Keratinocyte (primary cell): ENCODE measurements around the gene PPP2R5E. TPM values are rescaled to one million over a fixed set of nuclear protein-coding genes. Genes with fewer than 3 reads are reported as not detected.

ENCODE experiments used
- DNase-seq: peaks from one replicate; pipeline ENCODE4 v3.0.0-alpha.2; 2011; ENCODE audit warnings: low read depth, missing footprints, low spot score
- FAIRE-seq: peaks from 2 replicates; lab custom pipeline; 2011; peaks lifted over from hg19 to GRCh38; lab: Jason Lieb, UNC
- H2AFZ ChIP-seq: 2 replicates; pipeline ENCODE4 v1.6.0; 2012; ENCODE audit warnings: low read length, control low read depth, inconsistent platforms; ENCODE audit not compliant: control insufficient read depth
- H3K27ac ChIP-seq: 2 replicates; pipeline ENCODE4 v1.5.1; 2011; ENCODE audit warnings: low read length; ENCODE audit not compliant: control insufficient read depth, insufficient read depth
- H3K27me3 ChIP-seq: 3 replicates; pipeline ENCODE4 v1.6.0; 2011; ENCODE audit warnings: low read length; ENCODE audit not compliant: control insufficient read depth, insufficient read depth; ENCODE audit errors: extremely low read depth
- H3K36me3 ChIP-seq, 2 experiments: 2 replicates in 1 of 2; 3 replicates in 1 of 2; pipeline ENCODE4 v1.5.1; 2011; ENCODE audit warnings: low read length in 2 of 2, mild to moderate bottlenecking in 1 of 2; ENCODE audit not compliant: control insufficient read depth in 2 of 2, insufficient read depth in 2 of 2; ENCODE audit errors: extremely low read depth in 1 of 2
- H3K4me1 ChIP-seq: 3 replicates; pipeline ENCODE4 v1.5.1; 2011; ENCODE audit warnings: low read length; ENCODE audit not compliant: control insufficient read depth, insufficient read depth; ENCODE audit errors: extremely low read depth
- H3K4me2 ChIP-seq: 3 replicates; pipeline ENCODE4 v1.6.0; 2011; ENCODE audit warnings: low read depth, low read length; ENCODE audit not compliant: control insufficient read depth, insufficient read depth; ENCODE audit errors: extremely low read depth
- H3K4me3 ChIP-seq, 3 experiments: fragments of 200-600 bp in 1 of 3; sonication (generic) in 1 of 3; 2 replicates in 2 of 3; 3 replicates in 1 of 3; pipeline ENCODE4 v1.5.1; 2011 to 2016; ENCODE audit warnings: low read length in 3 of 3, mild to moderate bottlenecking in 3 of 3, control low read depth in 2 of 3, inconsistent platforms in 1 of 3, low read depth in 1 of 3, mixed read lengths in 1 of 3, mixed run types in 1 of 3, moderate library complexity in 1 of 3; ENCODE audit not compliant: control insufficient read depth in 2 of 3, insufficient read depth in 2 of 3; ENCODE audit errors: extremely low read depth in 1 of 3
- H3K79me2 ChIP-seq: 2 replicates; pipeline ENCODE4 v1.6.0; 2012; ENCODE audit warnings: low read length; ENCODE audit not compliant: control insufficient read depth, insufficient read depth
- H3K9ac ChIP-seq: 3 replicates; pipeline ENCODE4 v1.6.0; 2011; ENCODE audit warnings: low read length; ENCODE audit not compliant: control insufficient read depth, insufficient read depth; ENCODE audit errors: extremely low read depth
- H3K9me1 ChIP-seq: 3 replicates; pipeline ENCODE4 v1.6.0; 2011; ENCODE audit warnings: low read length; ENCODE audit not compliant: control insufficient read depth, insufficient read depth; ENCODE audit errors: extremely low read depth
- H3K9me3 ChIP-seq: 2 replicates; pipeline ENCODE4 v1.5.1; 2012; ENCODE audit warnings: low read depth, low read length; ENCODE audit not compliant: control insufficient read depth
- H4K20me1 ChIP-seq: 3 replicates; pipeline ENCODE4 v1.6.0; 2011; ENCODE audit warnings: low read length; ENCODE audit not compliant: control insufficient read depth, insufficient read depth; ENCODE audit errors: extremely low read depth
- CTCF ChIP-seq, 3 experiments: IDR thresholded peaks in 1 of 3; conservative IDR thresholded peaks in 1 of 3; optimal IDR thresholded peaks in 1 of 3; 2 replicates in 2 of 3; 3 replicates in 1 of 3; pipeline versions ENCODE3 to v1.5.1; 2011; ENCODE audit warnings: low read length in 3 of 3, mild to moderate bottlenecking in 3 of 3, moderate library complexity in 2 of 3, control low read depth in 1 of 3, inconsistent platforms in 1 of 3; ENCODE audit not compliant: insufficient read depth in 2 of 3; ENCODE audit errors: extremely low read depth in 1 of 3
- EZH2 ChIP-seq: IDR thresholded peaks from one replicate; pipeline ENCODE4 v1.6.1; 2012; ENCODE audit warnings: inconsistent platforms, mild to moderate bottlenecking, low read length, moderate library complexity
- dilution Hi-C: fragments of 300-500 bp; cut with MboI; formaldehyde crosslinking; loops from one replicate; pipeline ENCODE4 v1.7.0; 2020; ENCODE audit warnings: low sequenced_read_pairs; ENCODE audit not compliant: extremely low pct_ligation_motif_present
- polyA plus RNA-seq, 5 experiments: library from polyadenylated mRNA; depleted of rRNA in 3 of 5; stranded (reverse) in 3 of 5; stranded (forward) in 1 of 5; unstranded in 1 of 5; fragments of >200 nt; gene quantifications; 1 replicate in 1 of 5; 2 replicates in 3 of 5; 3 replicates in 1 of 5; pipeline versions ENCODE4 v1.2.1 to v1.2.3, GENCODE V29; 2011 to 2012; ENCODE audit warnings: missing spikeins in 2 of 5, low read depth in 1 of 5, low replicate concordance in 1 of 5

The PPP2R5E gene
- polyA plus RNA-seq, 1 donor (not counting 4 experiments of a cell fraction or from before 2014, with no cell fraction given) = 22.7 TPM

GRCh38 chr14:63453443-63453936 lies 89.7 kb downstream of the PPP2R5E start:
- no peaks in the 10 kb centered on the region for H3K36me3 ChIP-seq
- dilution Hi-C loops = no loop called here
- no peak overlapping the region for H2AFZ ChIP-seq
- TF ChIP-seq EZH2 (no peak), CTCF (optimal IDR thresholded peaks at IDR 0.05 in 1 of 3, IDR thresholded peaks at IDR 0.05 in 1 of 3, conservative IDR thresholded peaks at IDR 0.05 in 1 of 3; ENCODE audit: extremely low read depth in 1 of 3, insufficient read depth in 2 of 3, low read length in 3 of 3) (no peak)
- peaks cover 2% of the 10 kb centered on the region for H4K20me1 ChIP-seq
- H3K9ac ChIP-seq = no peak overlapping the region
- peaks cover 11% of the 10 kb centered on the region for H3K4me1 ChIP-seq
- DNase-seq = no peak
- H3K9me3 ChIP-seq = no peaks in the 10 kb centered on the region
- no peak overlapping the region for H3K4me2 ChIP-seq
- no peak overlapping the region for H3K4me3 ChIP-seq
- peaks cover 6% of the 10 kb centered on the region for H3K9me1 ChIP-seq
- peak; percentile 26 for FAIRE-seq
- H3K27ac ChIP-seq = no peak overlapping the region
- H3K27me3 ChIP-seq = no peaks in the 10 kb centered on the region
- peaks cover 51% of the 10 kb centered on the region for H3K79me2 ChIP-seq

GRCh38 chr14:63452796-63453195 lies 90.4 kb downstream of the PPP2R5E start:
- no peak overlapping the region for H2AFZ ChIP-seq
- H3K36me3 ChIP-seq = no peaks in the 10 kb centered on the region
- H3K4me3 ChIP-seq = no peak overlapping the region
- no peak for TF ChIP-seq EZH2
- TF ChIP-seq CTCF (optimal IDR thresholded peaks at IDR 0.05 in 1 of 3, IDR thresholded peaks at IDR 0.05 in 1 of 3, conservative IDR thresholded peaks at IDR 0.05 in 1 of 3; ENCODE audit: extremely low read depth in 1 of 3, insufficient read depth in 2 of 3, low read length in 3 of 3) = no peak
- no peaks in the 10 kb centered on the region for H3K9me3 ChIP-seq
- H3K9me1 ChIP-seq = peaks cover 6% of the 10 kb centered on the region
- no peaks in the 10 kb centered on the region for H3K27me3 ChIP-seq
- H3K4me2 ChIP-seq = no peak overlapping the region
- H4K20me1 ChIP-seq = peaks cover 2% of the 10 kb centered on the region
- peaks cover 15% of the 10 kb centered on the region for H3K4me1 ChIP-seq
- peaks cover 48% of the 10 kb centered on the region for H3K79me2 ChIP-seq
- DNase-seq (no peak), FAIRE-seq (no peak)
- no peak overlapping the region for H3K9ac ChIP-seq
- no peak overlapping the region for H3K27ac ChIP-seq
- dilution Hi-C loops = no loop called here
